Hepatocyte (in vitro differentiated cells): ENCODE data around the gene CPNE4. TPM values are rescaled to one million over a fixed set of nuclear protein-coding genes. Genes with fewer than 3 reads are reported as not detected.

Experiments
- DNase-seq: peaks from one replicate; pipeline ENCODE4 v3.0.0-alpha.2; 2016; ENCODE audit warnings: low spot score
- H2AFZ ChIP-seq: fragments of 200-600 bp; sonication (generic); 2 replicates; pipeline ENCODE4 v1.6.0; 2016; ENCODE audit warnings: antibody characterized with exemption, mild to moderate bottlenecking
- H3K27ac ChIP-seq: fragments of 200-600 bp; sonication (generic); 2 replicates; pipeline ENCODE4 v1.5.1; 2016; ENCODE audit warnings: mild to moderate bottlenecking
- H3K27me3 ChIP-seq: fragments of 200-600 bp; sonication (generic); 2 replicates; pipeline ENCODE4 v1.6.1; 2016
- H3K36me3 ChIP-seq: fragments of 200-600 bp; sonication (generic); replicated peaks from 2 replicates; pipeline ENCODE4 v1.5.1; 2016; ENCODE audit warnings: low read depth; ENCODE audit not compliant: insufficient read depth
- H3K4me1 ChIP-seq: fragments of 200-600 bp; sonication (generic); 2 replicates; pipeline ENCODE4 v1.5.1; 2016; ENCODE audit warnings: mild to moderate bottlenecking, moderate library complexity; ENCODE audit not compliant: insufficient read depth
- H3K4me2 ChIP-seq: fragments of 200-600 bp; sonication (generic); 2 replicates; pipeline ENCODE4 v1.6.0; 2016
- H3K4me3 ChIP-seq: fragments of 200-600 bp; sonication (generic); 2 replicates; pipeline ENCODE4 v1.5.1; 2016; ENCODE audit warnings: mild to moderate bottlenecking
- H3K79me2 ChIP-seq: fragments of 200-600 bp; sonication (generic); 2 replicates; pipeline ENCODE4 v1.6.0; 2017; ENCODE audit warnings: mild to moderate bottlenecking
- H3K9me2 ChIP-seq: fragments of 200-600 bp; sonication (generic); replicated peaks from 2 replicates; pipeline ENCODE4 v1.6.0; 2017; ENCODE audit warnings: mild to moderate bottlenecking; ENCODE audit not compliant: insufficient read depth
- H3K9me3 ChIP-seq: fragments of 200-600 bp; sonication (generic); 2 replicates; pipeline ENCODE4 v1.5.1; 2016; ENCODE audit warnings: low read depth, mild to moderate bottlenecking
- H4K20me1 ChIP-seq: fragments of 200-600 bp; sonication (generic); 2 replicates; pipeline ENCODE4 v1.6.0; 2016; ENCODE audit warnings: mild to moderate bottlenecking; ENCODE audit not compliant: insufficient read depth, poor library complexity, severe bottlenecking
- EZH2 ChIP-seq: fragments of 200-600 bp; sonication (generic); IDR thresholded peaks from 2 replicates; pipeline ENCODE4 v1.6.1; 2016; ENCODE audit warnings: antibody characterized with exemption, mild to moderate bottlenecking, borderline replicate concordance
- EZH2phosphoT487 ChIP-seq: fragments of 200-600 bp; sonication (generic); IDR thresholded peaks from one replicate; pipeline ENCODE4 v1.6.1; 2018; ENCODE audit warnings: antibody characterized with exemption, mild to moderate bottlenecking, low read depth, moderate library complexity; ENCODE audit not compliant: unreplicated experiment, severe bottlenecking
- WGBS: methylation state at CpG from one replicate; pipeline ENCODE4 v1.1.6; 2016; ENCODE audit warnings: low lambda C conversion rate; ENCODE audit errors: missing lambda C conversion rate; 5-methylcytosine and 5-hydroxymethylcytosine counted together
- polyA plus RNA-seq: library from polyadenylated mRNA; unstranded; fragments of >200 nt; fragmentation: Nextera tagmentation; extraction: Ambion mirVana; gene quantifications from 2 replicates; pipeline ENCODE4 v1.2.1, GENCODE V29; 2016
- total RNA-seq: library from RNA; depleted of rRNA; stranded (reverse); fragments of >200 nt; gene quantifications from 2 replicates; pipeline ENCODE4 v1.2.3, GENCODE V29; 2014
- TF ChIP-seq, protein P1 (sequence below): fragments of 200-600 bp; sonication (generic); IDR thresholded peaks from 2 replicates; pipeline ENCODE4 v1.5.1; 2016; ENCODE audit warnings: antibody characterized with exemption, mild to moderate bottlenecking; ENCODE audit not compliant: poor library complexity

CPNE4 gene
- total and polyA plus RNA-seq, 2 experiments from 2014 or later: 0.37 to 0.52 TPM

DNA sequence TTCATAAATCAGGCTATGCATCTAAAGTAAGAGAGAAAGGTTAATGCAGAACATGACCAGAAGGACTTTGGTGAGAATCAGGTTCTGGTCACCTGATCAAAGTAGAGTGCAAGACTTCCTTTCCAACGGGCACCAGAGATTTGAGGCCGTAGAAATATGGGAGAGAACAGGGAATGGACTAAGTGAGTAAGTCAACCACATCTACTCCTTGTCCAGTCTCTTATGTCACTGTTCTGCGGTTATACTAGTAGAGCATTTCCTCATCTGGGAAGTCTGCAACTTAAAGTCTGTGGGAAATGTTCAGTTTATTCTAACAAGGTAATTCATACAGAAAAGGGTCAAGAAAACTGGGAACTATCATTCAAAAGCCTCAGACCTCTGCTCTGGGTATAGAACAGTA is 232.8 kb downstream of the CPNE4 start:
- Histone ChIP-seq H3K4me3 (no peak overlapping the region), H3K4me1 (no peaks in the 10 kb centered on the region), H3K27ac (no peak overlapping the region), H3K9me2 (no peaks in the 10 kb centered on the region), H4K20me1 (no peaks in the 10 kb centered on the region), H3K9me3 (no peaks in the 10 kb centered on the region), H3K4me2 (no peak overlapping the region), H2AFZ (no peak overlapping the region), H3K27me3 (no peaks in the 10 kb centered on the region), H3K36me3 (no peaks in the 10 kb centered on the region), H3K79me2 (no peaks in the 10 kb centered on the region)
- TF ChIP-seq EZH2phosphoT487 (no peak), EZH2 (no peak)
- TF ChIP-seq, protein P1, sequence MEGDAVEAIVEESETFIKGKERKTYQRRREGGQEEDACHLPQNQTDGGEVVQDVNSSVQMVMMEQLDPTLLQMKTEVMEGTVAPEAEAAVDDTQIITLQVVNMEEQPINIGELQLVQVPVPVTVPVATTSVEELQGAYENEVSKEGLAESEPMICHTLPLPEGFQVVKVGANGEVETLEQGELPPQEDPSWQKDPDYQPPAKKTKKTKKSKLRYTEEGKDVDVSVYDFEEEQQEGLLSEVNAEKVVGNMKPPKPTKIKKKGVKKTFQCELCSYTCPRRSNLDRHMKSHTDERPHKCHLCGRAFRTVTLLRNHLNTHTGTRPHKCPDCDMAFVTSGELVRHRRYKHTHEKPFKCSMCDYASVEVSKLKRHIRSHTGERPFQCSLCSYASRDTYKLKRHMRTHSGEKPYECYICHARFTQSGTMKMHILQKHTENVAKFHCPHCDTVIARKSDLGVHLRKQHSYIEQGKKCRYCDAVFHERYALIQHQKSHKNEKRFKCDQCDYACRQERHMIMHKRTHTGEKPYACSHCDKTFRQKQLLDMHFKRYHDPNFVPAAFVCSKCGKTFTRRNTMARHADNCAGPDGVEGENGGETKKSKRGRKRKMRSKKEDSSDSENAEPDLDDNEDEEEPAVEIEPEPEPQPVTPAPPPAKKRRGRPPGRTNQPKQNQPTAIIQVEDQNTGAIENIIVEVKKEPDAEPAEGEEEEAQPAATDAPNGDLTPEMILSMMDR: no peak
- DNase-seq: no peak
- WGBS: 87% methylated on average over 3 of the region's 3 CpGs

- 74% methylated on average over 4 of the region's 4 CpGs for WGBS
- no peaks in the 10 kb centered on the region for H4K20me1 ChIP-seq
- no peak for DNase-seq
- no peak overlapping the region for H3K4me2 ChIP-seq
- no peak overlapping the region for H3K27ac ChIP-seq
- H3K27me3 ChIP-seq: no peaks in the 10 kb centered on the region
- H2AFZ ChIP-seq: no peak overlapping the region
- TF ChIP-seq EZH2 (no peak), EZH2phosphoT487 (no peak)
- TF ChIP-seq, protein P1: no peak
- H3K9me2 ChIP-seq: no peaks in the 10 kb centered on the region
- no peaks in the 10 kb centered on the region for H3K4me1 ChIP-seq
- H3K9me3 ChIP-seq: no peaks in the 10 kb centered on the region
- H3K79me2 ChIP-seq: no peaks in the 10 kb centered on the region
- H3K4me3 ChIP-seq: no peak overlapping the region
- H3K36me3 ChIP-seq: no peaks in the 10 kb centered on the region
These were observed 233.2 kb downstream of the CPNE4 start for GRCh38 chr3:131801566-131801965.

DNA sequence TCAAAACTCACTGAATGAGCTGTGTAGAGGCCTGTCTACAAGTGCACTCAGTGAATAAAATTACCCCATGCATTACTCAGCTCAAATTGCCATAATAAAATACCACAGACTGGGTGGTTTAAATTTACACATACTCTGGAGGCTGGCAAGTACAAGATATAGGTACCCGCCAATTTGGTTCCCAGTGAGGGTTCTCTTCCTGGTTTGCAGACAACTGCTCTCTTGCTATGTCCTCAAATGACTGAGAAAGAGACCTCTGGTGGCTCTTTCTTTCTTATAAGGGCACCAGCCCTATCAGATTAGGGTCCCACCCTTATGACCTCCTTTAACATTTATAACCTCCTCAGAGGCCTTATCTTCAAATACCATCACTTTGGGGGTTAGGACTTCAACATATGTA is 237.0 kb downstream of the CPNE4 start:
- Histone ChIP-seq H3K27me3 (no peaks in the 10 kb centered on the region), H3K4me1 (no peaks in the 10 kb centered on the region), H3K36me3 (no peaks in the 10 kb centered on the region), H4K20me1 (no peaks in the 10 kb centered on the region), H2AFZ (no peak overlapping the region), H3K4me3 (no peak overlapping the region), H3K79me2 (no peaks in the 10 kb centered on the region), H3K9me2 (no peaks in the 10 kb centered on the region), H3K9me3 (no peaks in the 10 kb centered on the region), H3K4me2 (no peak overlapping the region), H3K27ac (no peak overlapping the region)
- no peak for DNase-seq
- WGBS: 63% methylated on average over 1 of the region's 1 CpG
- TF ChIP-seq, protein P1: no peak
- TF ChIP-seq EZH2phosphoT487: no peak
- no peak for TF ChIP-seq EZH2

DNA sequence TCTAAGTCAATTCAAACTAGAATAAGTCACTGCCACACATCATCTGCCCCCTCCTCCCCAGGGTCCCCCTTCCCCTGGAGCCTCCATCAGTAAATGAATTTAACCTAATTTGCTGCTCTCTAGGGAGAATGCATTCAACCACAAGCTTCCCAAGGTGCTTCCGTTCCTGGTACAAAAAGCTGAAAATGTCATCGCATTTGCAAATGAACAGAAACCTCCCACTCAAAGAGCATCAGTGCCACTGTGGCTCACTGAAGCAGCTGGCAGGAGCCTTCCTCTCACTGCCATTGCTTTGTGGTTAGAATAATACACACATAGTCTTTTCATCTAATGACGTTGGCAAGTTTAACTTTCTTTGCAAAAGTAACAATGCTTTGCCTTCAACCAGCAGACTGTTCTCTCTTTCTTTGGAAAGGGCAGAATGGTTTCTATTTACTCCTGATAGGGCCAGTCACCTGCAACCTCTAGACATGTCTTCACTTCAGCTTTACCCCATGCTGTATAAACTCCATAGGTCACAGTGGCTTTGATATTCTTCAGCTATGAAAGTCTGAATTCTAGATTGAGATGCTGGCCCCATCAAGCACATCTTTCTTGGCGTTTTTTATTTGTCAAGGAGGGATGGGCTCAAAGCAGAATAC is 238.1 kb downstream of the CPNE4 start:
- no peak for DNase-seq
- H3K36me3 ChIP-seq: no peaks in the 10 kb centered on the region
- no peak overlapping the region for H3K4me3 ChIP-seq
- no peak overlapping the region for H3K27ac ChIP-seq
- 60% methylated on average over 4 of the region's 4 CpGs for WGBS
- H3K79me2 ChIP-seq: no peaks in the 10 kb centered on the region
- no peaks in the 10 kb centered on the region for H3K9me2 ChIP-seq
- no peaks in the 10 kb centered on the region for H4K20me1 ChIP-seq
- H3K9me3 ChIP-seq: no peaks in the 10 kb centered on the region
- TF ChIP-seq EZH2phosphoT487: no peak
- TF ChIP-seq, protein P1: no peak
- no peak for TF ChIP-seq EZH2
- peaks cover under 1% of the 10 kb centered on the region for H3K27me3 ChIP-seq
- H2AFZ ChIP-seq: no peak overlapping the region
- H3K4me2 ChIP-seq: no peak overlapping the region
- H3K4me1 ChIP-seq: no peaks in the 10 kb centered on the region
